HS-27A (cell line): Measurements from ENCODE around the gene BMPER.

Experiments used
- DNase-seq: peaks from one replicate; pipeline ENCODE4 v3.0.0-alpha.2; 2012; ENCODE audit warnings: low read depth, missing footprints

BMPER gene

DNA sequence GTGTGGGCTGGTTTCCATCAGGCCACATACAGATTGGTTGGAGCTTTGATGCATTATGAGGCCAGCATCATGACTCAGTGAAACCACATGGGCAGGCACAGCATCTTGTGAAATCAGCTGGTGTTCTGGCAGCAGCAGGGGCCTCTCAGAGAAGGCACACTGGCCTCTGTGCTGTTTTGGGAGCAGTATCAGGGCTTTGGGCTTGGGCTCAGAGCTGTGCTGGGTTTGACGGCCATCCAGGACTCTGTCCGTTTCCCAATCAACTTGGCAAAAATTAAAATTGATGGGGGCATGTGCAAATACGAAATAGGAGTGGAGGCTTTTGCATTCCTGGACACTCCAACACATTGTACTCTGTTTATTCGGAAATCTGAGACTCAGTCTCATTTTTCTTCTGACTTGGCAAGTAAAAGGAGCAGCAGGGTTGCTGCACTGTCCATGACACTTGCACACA is 190.9 kb downstream of the BMPER start:
- peak; percentile 17 for DNase-seq

DNA sequence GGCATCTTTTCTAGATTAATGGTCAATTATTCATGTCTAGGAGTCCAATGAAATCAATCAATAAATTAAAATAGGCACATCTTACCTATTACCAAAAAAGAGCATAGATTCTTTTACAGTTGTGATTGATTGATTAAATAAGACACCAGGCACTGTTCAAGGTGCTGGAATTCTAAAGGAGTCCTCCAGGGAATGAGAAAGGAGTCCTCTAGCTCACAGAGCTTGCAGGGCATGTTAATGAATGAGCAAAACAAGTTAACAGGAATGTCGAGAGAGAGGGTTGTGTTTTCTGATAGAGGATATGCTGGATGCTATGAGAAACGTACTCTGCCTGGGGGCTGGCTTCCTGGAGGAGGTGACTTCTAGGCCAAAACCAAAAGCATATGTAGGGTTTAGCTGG is 191.4 kb downstream of the BMPER start:
- DNase-seq: no peak

DNA sequence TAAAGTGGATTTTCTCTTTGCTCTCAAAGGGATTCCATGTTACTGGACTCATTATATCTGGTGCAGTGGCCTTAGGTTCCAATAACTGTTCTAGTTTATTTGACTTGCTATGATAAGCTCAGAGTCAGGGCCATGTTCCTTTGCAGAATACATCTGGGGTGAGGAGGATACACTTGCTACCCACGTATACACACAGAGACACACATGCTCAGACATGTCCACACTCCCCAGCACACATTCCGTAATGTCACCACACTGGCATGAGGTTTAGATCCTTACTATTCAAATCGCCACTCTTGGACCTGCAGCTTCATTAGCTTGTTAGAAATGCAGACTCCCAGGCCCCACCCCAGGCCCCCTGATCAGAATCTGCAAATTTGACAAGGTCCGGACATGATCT is 195.3 kb downstream of the BMPER start:
- no peak for DNase-seq

- no peak for DNase-seq
These were observed 198.8 kb downstream of the BMPER start for GRCh38 chr7:34104115-34104514.

- no peak for DNase-seq
These were observed 199.7 kb downstream of the BMPER start for GRCh38 chr7:34104992-34105391.

DNA sequence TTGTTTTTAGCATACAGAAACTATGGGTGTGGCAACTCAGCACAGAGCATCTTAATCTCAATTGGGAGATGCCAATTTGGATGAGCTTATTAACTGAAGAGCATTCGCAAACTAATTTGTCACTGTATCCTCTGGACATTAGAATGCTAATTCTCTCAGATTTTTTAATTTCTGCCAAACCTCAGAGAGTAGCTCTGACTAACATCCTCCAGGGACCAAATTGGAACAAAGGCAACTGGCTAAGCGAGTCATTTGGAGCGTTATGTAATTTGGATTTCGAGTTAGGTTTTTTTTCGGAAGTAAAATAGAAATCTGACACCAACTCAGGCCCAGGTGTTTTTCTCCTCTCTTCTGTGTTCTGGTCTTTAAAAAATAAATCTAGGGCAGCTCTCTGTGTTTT is 201.9 kb downstream of the BMPER start:
- DNase-seq: no peak

GRCh38 chr7:34108165-34108564 is 202.8 kb downstream of the BMPER start:
- no peak for DNase-seq

GRCh38 chr7:34109936-34110780 is 204.8 kb downstream of the BMPER start:
- DNase-seq: no peak

DNA sequence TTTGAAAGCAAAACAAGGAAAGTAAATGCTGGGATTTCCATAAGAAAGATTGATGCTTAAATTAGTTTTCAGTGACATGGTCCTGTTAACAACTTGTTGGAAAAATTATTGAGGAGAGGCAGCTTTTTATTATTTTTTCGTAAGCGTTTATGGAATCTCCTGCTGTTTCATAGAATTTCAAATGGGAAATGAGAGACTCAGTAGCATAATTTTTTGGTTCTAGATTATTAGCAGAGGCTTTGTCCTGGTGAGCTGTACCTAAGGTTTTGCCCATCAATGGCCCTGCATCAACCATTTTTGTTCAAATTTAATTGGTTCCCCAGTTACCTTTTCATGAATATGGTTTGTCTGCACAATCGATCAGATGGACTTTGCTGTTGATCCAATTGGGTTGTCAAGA is 205.7 kb downstream of the BMPER start:
- no peak for DNase-seq

- no peak for DNase-seq
These were observed 210.2 kb downstream of the BMPER start for GRCh38 chr7:34115503-34115902.

DNA sequence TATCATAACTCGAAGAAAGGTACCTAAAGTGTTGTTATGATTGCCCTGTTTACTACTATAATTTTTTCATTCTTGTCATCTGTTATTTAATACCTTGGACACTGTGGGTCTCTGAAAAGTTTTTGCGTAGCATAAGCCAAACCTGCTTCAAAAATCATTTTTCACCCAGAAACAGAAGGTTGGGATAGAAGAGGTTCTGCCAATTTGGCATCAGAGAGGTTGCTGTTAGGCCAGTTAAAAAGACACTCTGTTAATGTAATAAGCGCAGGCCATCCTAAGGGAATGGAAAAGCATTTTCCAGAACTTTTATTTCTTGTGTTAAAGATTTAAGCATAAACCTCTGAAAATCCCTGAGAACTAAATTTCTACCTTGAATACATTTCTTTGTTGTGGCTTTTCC is 212.2 kb downstream of the BMPER start:
- DNase-seq: no peak

DNA sequence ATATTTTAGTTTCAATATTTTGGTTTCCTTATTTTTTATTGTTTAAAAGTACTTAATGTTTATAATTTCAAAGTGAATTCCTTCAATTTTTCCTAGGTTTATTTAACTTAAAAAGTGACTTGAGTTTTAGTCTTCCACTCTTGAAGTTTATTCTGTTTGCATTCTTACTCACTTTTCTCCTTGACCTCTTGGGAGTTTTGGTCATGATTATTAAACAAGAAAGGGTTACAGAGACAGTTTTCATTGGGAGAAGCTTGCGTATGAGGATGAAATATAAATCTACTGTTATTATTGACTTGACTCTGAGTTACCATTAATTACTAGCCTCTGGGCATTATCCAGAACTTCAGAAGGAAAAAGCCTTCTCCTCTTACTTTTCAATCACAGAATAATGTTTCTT is 216.0 kb downstream of the BMPER start:
- DNase-seq: no peak

DNA sequence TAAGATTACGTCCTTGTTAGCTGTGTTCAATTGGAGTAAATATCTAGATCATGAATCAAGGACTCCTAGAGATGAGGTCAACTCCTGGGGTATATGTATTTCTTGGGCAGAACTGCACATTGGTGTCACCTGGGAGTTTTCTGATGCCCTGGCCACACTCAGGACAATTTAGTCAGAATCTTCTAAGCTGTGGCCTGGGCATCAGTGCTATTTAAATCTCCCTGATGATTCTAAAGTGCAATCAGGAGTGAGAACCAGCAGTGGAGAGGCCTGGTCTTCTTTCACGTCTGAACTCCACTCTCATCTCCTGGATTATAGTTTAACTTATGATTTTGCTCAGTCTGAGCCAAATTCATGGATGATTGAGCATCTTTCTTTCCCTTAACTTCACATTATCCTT is 218.0 kb downstream of the BMPER start:
- DNase-seq: no peak

DNA sequence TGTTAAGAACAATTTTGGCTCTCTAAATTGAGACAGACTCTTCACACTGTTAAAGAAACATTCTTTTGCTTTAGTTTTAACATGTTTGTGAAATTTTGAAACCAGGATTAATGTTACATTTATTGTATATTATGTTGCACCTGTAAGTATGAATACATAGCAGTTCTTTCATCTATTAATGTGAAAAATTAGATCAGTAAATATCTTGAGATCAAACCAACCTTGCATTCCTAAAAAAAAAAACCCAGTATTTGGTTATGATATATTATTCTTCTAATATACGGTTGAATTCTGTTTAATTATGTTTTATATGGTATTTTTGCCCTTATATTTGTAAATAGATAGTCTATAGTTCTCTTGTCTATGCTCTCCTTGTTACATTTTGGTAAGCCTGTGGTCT is 219.4 kb downstream of the BMPER start:
- DNase-seq: no peak

DNA sequence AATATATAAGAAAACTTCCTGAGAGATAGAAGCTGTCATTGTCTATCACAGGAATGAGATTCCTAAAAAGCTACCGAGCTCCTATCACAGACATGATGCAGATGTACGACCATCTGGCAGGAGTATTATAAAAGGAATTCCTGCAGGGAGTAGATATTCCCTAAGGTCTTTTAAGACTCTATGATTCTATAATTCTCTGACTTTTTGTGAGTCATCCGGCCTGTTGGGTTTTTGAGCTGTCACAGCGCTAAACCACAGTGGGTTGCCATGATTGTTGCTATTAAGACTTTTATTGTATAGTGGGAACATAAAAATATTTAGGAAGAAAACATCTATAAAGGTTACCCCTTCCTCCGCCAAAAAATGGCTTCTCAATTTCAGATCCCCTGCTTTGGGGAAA is 223.4 kb downstream of the BMPER start:
- peak; percentile 38 for DNase-seq

DNA sequence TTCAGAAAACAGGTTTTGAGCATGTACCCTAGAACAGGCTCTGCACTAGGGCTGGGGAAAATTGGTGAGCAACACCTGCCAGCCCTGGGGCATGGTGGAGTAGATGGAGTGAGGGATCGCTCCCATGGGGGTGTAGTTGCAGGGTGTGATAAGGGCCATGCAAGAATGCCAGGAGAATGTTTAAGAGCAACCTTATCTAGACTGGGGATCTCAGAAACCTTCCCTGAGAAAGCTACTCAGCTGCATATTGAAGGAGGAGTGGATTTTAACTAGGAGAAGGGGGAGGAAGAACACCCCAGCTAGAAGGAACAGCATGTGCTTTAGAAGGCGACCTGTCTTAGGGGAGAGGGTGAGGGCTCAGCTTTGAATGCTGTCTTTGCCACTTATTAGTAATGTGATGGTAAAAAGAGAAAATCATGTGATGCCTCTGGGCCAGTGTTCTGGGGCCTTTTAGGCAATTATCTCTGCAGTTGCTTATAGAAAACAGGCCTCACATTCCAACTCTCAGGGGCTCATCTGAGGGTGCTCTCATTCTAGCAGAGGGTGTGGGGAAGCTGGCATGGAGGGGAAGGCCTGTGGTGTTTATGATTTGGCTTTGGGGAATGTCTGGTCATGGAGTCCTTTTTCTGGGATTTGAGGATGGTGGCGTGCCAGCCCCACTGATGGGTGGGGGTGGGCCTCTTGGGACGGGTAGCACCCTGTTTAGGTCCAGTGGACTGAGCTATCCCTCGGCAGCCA is 225.4 kb downstream of the BMPER start:
- no peak for DNase-seq

- DNase-seq: no peak
These were observed 226.0 kb downstream of the BMPER start for GRCh38 chr7:34131371-34131770.

GRCh38 chr7:34133356-34133982 is 228.1 kb downstream of the BMPER start:
- no peak for DNase-seq

DNA sequence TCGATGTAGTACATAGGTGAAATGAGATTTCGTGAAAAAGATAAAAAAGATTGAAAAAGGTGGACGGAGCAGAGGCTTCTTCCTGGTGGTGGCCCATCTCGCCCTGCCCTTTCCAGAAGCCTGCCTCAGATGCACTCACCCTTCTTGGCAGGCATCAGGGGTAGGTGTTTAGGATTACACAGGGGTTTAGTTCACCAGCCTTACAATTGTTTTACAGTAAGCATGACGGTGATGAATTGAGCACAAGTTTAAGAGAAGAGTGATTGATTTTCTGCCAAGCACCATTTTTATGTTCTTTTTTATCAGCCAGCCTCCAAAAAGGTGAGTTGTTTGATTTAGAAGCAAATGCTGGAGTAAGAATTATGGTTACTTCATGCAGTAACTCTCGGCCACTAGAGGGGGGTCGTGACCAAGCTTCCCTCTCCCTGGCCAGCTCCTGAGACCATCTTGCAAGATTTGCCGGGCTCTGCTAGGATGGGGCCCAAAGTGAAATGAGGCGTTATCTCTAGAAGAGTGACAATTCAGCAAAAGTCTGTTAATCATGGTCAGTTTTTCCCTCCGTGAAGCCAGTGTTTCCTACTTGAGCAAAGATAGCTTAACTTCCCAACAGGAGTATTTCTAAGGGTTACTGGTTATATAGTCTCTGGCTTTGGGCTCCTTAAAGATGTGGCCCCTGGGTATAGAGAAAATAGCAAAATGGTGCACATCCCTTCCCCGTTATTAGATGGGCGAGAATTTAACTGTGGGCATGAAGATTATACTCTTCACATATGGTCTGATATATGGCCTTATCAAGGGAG is 228.8 kb downstream of the BMPER start:
- no peak for DNase-seq

- no peak for DNase-seq
These were observed 230.6 kb downstream of the BMPER start for GRCh38 chr7:34135924-34136323.

- DNase-seq: no peak
These were observed 231.4 kb downstream of the BMPER start for GRCh38 chr7:34136698-34137097.

DNA sequence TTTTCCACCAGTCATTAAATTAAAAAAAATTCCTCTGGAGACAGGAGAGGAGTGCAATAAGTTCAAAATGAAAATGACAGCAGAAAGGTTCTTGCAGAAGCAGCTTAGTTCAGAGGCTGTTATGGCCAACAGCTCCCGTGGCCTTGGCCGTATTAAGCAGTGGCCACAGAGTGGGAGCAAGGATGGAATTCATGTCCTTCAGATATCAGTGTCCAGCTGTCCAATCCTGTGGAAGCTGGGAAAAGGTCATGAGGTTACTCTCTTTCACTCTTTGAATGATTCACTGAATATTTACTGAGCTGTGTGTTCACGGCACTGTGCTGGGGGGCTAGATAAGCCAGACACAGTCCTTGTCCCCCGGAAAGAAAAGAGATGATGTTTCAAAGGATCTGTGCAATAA is 231.8 kb downstream of the BMPER start:
- no peak for DNase-seq
